Loucy (cell line): ENCODE measurements around the gene ARHGAP1.

ENCODE experiments used
- EZH2phosphoT487 ChIP-seq: fragments of 200-600 bp; IDR thresholded peaks from 2 replicates; pipeline ENCODE4 v1.6.1; 2018; ENCODE audit warnings: antibody characterized with exemption, mild to moderate bottlenecking, moderate library complexity, borderline replicate concordance
- TF ChIP-seq, protein P1 (sequence below): fragments of 200-600 bp; sonication (generic); conservative IDR thresholded peaks from 2 replicates; pipeline ENCODE4 v1.5.1; 2014; ENCODE audit warnings: mild to moderate bottlenecking, antibody characterized with exemption, low read length

DNA sequence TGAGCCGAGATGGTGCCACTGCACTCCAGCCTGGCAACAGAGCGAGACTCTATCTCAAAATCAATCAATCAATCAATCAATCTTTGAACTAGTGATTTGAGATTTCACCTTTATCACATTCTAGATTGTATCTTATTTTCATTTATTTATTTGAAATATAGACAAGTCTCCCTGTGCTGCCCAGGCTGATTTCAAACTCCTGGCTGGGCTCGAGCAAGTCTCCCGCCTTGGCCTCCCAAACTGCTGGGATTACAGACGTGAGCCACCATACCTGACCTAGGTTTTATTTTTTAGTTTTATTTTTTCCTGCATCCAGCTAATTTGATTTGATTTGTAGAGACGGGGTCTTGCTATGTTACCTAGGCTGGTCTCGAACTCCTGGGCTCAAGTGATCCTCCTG, 35.7 kb upstream of the ARHGAP1 start:
- TF ChIP-seq, protein P1, sequence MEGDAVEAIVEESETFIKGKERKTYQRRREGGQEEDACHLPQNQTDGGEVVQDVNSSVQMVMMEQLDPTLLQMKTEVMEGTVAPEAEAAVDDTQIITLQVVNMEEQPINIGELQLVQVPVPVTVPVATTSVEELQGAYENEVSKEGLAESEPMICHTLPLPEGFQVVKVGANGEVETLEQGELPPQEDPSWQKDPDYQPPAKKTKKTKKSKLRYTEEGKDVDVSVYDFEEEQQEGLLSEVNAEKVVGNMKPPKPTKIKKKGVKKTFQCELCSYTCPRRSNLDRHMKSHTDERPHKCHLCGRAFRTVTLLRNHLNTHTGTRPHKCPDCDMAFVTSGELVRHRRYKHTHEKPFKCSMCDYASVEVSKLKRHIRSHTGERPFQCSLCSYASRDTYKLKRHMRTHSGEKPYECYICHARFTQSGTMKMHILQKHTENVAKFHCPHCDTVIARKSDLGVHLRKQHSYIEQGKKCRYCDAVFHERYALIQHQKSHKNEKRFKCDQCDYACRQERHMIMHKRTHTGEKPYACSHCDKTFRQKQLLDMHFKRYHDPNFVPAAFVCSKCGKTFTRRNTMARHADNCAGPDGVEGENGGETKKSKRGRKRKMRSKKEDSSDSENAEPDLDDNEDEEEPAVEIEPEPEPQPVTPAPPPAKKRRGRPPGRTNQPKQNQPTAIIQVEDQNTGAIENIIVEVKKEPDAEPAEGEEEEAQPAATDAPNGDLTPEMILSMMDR = no peak
- no peak for TF ChIP-seq EZH2phosphoT487
